Psoas muscle (tissue), 8 donors: ENCODE measurements around the gene GLT6D1. TPM values are rescaled to one million over a fixed set of nuclear protein-coding genes. Genes with fewer than 3 reads are reported as not detected.

Experiments
- ATAC-seq, 4 donors: fragments of 200-7000 bp; cut with Tn5 transposase; one replicate each; pipeline ENCODE4 v1.9.1; 2020; ENCODE audit warnings: moderate library complexity in 3 of 4, mild to moderate bottlenecking in 2 of 4
- DNase-seq, 2 donors: peaks; one replicate each; pipeline ENCODE4 v3.0.0-alpha.2; 2020
- H3K27ac ChIP-seq: fragments of 200-600 bp; one replicate; pipeline ENCODE4 v1.8.0; 2022
- H3K27me3 ChIP-seq, 3 donors: fragments of 200-600 bp in 1 of 3; one replicate each; pipeline versions ENCODE4 v1.6.1 to v1.8.0; 2013 to 2022; ENCODE audit warnings: low read length in 2 of 3, mild to moderate bottlenecking in 2 of 3, moderate library complexity in 1 of 3; ENCODE audit not compliant: insufficient read depth in 3 of 3
- H3K36me3 ChIP-seq, 2 donors: fragments of 200-600 bp in 1 of 2; one replicate each; pipeline versions ENCODE4 v1.6.1 to v1.8.0; 2013 to 2022; ENCODE audit warnings: low read depth in 1 of 2, mild to moderate bottlenecking in 1 of 2, moderate library complexity in 1 of 2; ENCODE audit not compliant: insufficient read depth in 1 of 2
- H3K4me1 ChIP-seq: fragments of 200-600 bp; one replicate; pipeline ENCODE4 v1.8.0; 2022
- H3K4me3 ChIP-seq: fragments of 200-600 bp; one replicate; pipeline ENCODE4 v1.8.0; 2022; ENCODE audit warnings: mild to moderate bottlenecking
- H3K9me3 ChIP-seq: fragments of 200-600 bp; one replicate; pipeline ENCODE4 v1.8.0; 2022
- WGBS, 3 donors: extraction: QIAGEN DNeasy Blood & Tissue Kit; methylation state at CpG; one replicate each; pipeline versions ENCODE4 v1.1.6 to v1.1.7; 2013; 5-methylcytosine and 5-hydroxymethylcytosine counted together
- intact Hi-C, 2 donors: fragments of 100-400 bp; cut with DNase I; formaldehyde crosslinking; loops; one replicate each; pipeline versions ENCODE4 v1.11.0 to v1.14.2; 2022
- polyA plus RNA-seq, 3 donors: library from polyadenylated mRNA; stranded (reverse); fragments of 200-250 nt; gene quantifications; one replicate each; pipeline ENCODE4 v1.2.3, GENCODE V29; 2013
- total RNA-seq, 4 donors: library from RNA; stranded (reverse); fragmentation: NEBNext Ultra II Directional in 2 of 4; extraction: Animal tissue kit (Norgen Biotek cat#: 25700) in 2 of 4; gene quantifications; one replicate each; pipeline versions ENCODE4 v1.2.1 to v1.2.4, GENCODE V29; 2021 to 2023
- TF ChIP-seq, protein P1 (sequence below): fragments of 200-600 bp; IDR thresholded peaks from one replicate; pipeline ENCODE4 v1.8.0; 2022; ENCODE audit warnings: antibody characterized with exemption
- donor health status: healthy with polysubstance abuse.
- donor health status: DM: no; HTN: no; CAD: no; lungs with moderate emphysema.
- donor health status: Bipolar disorder and iron deficiency.
- donor health status: healthy.
- donor health status: DM: yes; HTN: yes; CAD: no.
- donor health status: DM: no; HTN: no; CAD: no.
- donor health status: DM: no; HTN: no; CAD: no.
- donor health status: DM: yes; HTN: yes; CAD: no.

The GLT6D1 gene
- total and polyA plus RNA-seq, 7 donors = not detected

DNA sequence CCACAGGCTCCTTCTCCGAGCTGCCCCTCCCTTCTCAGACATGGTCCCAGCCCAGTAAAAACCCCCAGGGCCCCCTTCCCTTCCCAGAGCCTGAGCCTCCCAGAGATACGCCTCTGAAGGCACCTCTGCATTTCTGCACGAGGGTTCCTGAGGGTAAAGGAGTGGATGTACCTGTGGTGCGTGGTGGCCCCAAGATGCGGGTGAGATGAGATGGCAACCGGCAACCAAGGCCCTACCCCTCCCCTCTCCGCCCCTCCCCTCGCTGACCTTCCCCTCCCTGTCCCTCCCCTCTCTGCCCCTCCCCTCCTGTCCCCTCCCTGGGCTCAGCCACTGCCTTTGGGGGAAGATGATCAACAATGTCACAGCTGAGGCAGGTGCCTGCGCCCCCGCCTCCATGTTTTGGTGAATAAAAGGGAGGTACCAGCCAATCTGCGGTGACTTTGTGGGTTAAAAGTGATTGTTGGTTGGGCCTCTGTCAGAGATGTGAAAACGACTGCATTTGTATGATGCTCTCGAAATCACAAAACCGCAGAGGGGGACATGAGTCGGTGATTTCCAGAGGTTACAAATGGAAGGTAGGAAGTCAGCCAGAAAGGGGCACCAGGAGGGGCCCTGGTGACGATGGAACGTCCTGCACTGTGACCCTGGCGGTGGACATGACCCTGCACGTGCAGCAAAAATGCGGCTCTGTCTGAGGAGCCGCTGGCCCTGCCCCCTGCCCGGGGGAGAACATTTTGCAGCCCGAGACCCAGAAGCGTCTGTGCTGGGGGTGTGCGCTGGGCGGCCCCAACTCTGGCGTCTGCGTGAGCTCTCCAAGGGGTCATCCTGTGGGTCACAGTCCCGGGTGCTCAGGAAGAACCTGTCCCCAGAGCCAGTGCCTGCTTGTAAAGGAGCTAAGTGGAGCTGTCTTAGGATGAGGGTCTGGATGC lies 27.5 kb upstream of the GLT6D1 start:
- H3K4me1 ChIP-seq = no peaks in the 10 kb centered on the region
- H3K4me3 ChIP-seq = no peak overlapping the region
- intact Hi-C loops = no loop called here
- peaks cover 0 to 61% (median 5%) of the 10 kb centered on the region in 3 donors for H3K27me3 ChIP-seq
- H3K27ac ChIP-seq = no peak overlapping the region
- 55 to 61% (median 59%) methylated on average over 29 of the region's 29 CpGs for WGBS, 3 donors
- TF ChIP-seq, protein P1, sequence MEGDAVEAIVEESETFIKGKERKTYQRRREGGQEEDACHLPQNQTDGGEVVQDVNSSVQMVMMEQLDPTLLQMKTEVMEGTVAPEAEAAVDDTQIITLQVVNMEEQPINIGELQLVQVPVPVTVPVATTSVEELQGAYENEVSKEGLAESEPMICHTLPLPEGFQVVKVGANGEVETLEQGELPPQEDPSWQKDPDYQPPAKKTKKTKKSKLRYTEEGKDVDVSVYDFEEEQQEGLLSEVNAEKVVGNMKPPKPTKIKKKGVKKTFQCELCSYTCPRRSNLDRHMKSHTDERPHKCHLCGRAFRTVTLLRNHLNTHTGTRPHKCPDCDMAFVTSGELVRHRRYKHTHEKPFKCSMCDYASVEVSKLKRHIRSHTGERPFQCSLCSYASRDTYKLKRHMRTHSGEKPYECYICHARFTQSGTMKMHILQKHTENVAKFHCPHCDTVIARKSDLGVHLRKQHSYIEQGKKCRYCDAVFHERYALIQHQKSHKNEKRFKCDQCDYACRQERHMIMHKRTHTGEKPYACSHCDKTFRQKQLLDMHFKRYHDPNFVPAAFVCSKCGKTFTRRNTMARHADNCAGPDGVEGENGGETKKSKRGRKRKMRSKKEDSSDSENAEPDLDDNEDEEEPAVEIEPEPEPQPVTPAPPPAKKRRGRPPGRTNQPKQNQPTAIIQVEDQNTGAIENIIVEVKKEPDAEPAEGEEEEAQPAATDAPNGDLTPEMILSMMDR = no peak
- no peak for ATAC-seq
- no peaks in the 10 kb centered on the region for H3K9me3 ChIP-seq
- no peaks in the 10 kb centered on the region for H3K36me3 ChIP-seq
- peak in 1 of 2 donors; percentile 25 for DNase-seq

DNA sequence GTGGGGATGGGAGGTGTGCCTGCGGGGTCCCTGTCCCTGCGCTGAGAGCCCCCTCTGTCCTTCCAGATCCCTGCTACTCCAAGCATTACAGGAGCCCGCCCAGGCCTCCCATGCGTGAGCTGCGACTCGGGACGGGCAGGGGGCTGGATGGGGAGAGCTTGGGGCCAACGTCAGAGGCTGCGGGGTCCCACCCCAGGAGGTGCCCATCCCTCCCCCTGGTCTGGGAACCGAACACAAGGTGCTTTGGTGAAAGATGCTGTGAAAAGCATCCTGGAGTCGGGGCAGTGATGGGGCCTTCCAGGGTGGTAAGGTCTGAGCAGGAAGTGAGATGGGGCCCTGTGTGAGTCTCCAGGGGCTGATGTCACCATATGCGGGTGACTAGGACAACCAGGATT lies 26.5 kb upstream of the GLT6D1 start:
- Histone ChIP-seq H3K4me1 (no peaks in the 10 kb centered on the region), H3K4me3 (no peak overlapping the region), H3K27ac (no peak overlapping the region), H3K9me3 (no peaks in the 10 kb centered on the region), H3K27me3 (peaks cover 0 to 53% (median 5%) of the 10 kb centered on the region in 3 donors), H3K36me3 (no peaks in the 10 kb centered on the region)
- ATAC-seq = no peak
- peak in 1 of 2 donors; percentile 35 for DNase-seq
- TF ChIP-seq, protein P1 = no peak
- WGBS, 3 donors = 78 to 86% (median 80%) methylated on average over 12 of the region's 12 CpGs
- intact Hi-C loops = no loop called here

DNA sequence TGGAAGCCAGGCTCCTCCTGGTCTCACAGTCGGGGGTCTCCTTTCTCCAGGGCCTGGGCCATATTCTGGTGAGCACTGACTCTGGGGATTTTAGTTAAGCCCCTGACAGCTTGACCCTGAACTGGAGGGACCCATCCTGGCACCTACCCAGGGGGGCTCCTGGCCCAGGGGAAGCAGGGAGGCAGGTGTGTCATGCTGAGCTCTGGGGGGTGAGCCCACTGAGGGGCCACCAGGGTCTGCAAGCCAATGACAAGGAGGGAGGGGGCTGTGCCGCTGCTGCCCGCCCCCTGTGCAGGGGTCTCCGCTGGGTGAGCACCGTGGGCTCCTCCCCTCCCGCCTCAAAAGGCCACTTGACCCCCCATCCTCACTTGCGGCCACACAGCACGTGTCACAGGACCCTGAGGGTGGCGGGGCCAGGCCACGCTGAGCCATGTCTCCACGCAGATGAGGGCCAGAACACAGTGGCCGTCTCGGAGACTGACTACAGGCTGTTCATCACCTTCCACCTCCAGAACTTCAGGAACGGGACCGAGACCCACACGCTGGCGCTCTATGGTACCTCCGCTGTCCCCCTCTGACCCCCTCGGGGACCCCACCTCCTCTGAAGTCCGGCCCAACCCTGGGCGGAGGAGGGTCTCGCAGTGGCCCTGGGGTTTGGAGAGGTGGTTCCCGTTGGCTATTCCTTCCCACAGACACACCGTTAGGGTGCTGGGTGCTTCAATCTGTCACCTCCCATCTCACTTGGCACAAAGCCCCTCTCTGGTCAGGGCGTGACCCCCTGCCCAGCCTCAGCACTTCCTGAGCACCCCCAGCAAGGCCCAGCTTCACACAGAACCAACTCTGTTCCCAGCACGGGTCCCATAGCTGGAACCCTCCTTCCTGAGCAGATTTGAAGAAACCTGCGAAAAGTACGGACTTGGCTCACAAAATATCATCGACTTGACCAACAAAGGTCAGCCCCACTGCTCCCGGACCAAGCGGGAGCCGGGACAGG lies 25.8 kb upstream of the GLT6D1 start:
- intact Hi-C loops = no loop called here
- Histone ChIP-seq H3K36me3 (no peaks in the 10 kb centered on the region), H3K4me1 (no peaks in the 10 kb centered on the region), H3K27me3 (peaks cover 0 to 47% (median 5%) of the 10 kb centered on the region in 3 donors), H3K4me3 (no peak overlapping the region), H3K27ac (no peak overlapping the region), H3K9me3 (no peaks in the 10 kb centered on the region)
- WGBS, 3 donors = 83% methylated on average over 32 of the region's 32 CpGs
- DNase-seq (peak in 1 of 2 donors; percentile 38), ATAC-seq (no peak)
- TF ChIP-seq, protein P1 = no peak

DNA sequence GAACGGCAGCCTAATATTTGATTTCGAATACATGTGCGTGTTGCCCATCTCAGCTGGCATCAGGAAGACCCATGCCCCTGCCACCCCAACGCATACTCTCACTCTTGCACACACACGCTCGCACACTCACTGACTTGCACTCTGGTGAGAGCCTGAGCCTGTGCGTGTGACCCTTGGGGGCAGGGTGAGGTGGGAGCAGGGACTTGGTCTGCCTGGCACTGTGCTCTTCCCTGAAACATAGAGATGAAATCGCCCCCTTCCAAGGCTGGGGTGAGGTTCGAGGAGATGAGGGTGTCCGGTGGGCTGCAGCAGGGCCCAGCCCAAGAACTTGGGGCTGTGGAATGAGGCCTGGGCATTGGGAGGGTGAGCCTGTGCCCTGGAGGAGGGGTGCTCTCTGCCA lies 24.9 kb upstream of the GLT6D1 start:
- Histone ChIP-seq H3K36me3 (no peaks in the 10 kb centered on the region), H3K9me3 (no peaks in the 10 kb centered on the region), H3K4me3 (no peak overlapping the region), H3K27me3 (peaks cover 0 to 39% (median 5%) of the 10 kb centered on the region in 3 donors), H3K4me1 (no peaks in the 10 kb centered on the region), H3K27ac (no peak overlapping the region)
- intact Hi-C loops = no loop called here
- TF ChIP-seq, protein P1 = no peak
- no peak for ATAC-seq
- DNase-seq = peak in 1 of 2 donors; percentile 39
- 90 to 96% (median 90%) methylated on average over 10 of the region's 10 CpGs for WGBS, 3 donors
